H1 (cell line): ENCODE results near the gene PABPN1. TPM values are rescaled to one million over a fixed set of nuclear protein-coding genes. Genes with fewer than 3 reads are reported as not detected.

Experiments
- CTCF ChIA-PET: fragments of 300-600 bp; sonication (Branson Sonifier 250); formaldehyde crosslinking; loops from one replicate; lab custom pipeline; 2021; ENCODE audit not compliant: partially characterized antibody; lab: Charles Lee
- POLR2A ChIA-PET: fragments of 300-600 bp; sonication (Branson Sonifier 250); formaldehyde crosslinking; loops from one replicate; lab custom pipeline; 2021; ENCODE audit warnings: inconsistent platforms; ENCODE audit not compliant: partially characterized antibody; lab: Charles Lee
- DNase-seq, 2 experiments: peaks; one replicate each; pipeline versions ENCODE4 v3.0.0 to v3.0.0-alpha.2; 2010 to 2022; ENCODE audit warnings: low spot score in 2 of 2, low read depth in 1 of 2, mixed read lengths in 1 of 2
- FAIRE-seq: peaks from 2 replicates; lab custom pipeline; 2011; peaks lifted over from hg19 to GRCh38; lab: Jason Lieb, UNC
- H2AFZ ChIP-seq: 2 replicates; pipeline ENCODE4 v1.8.1; 2012; ENCODE audit warnings: low read length, inconsistent platforms
- H2AK5ac ChIP-seq: 2 replicates; pipeline ENCODE4 v1.6.1; 2013; ENCODE audit warnings: low read depth, low read length
- H2BK120ac ChIP-seq: replicated peaks from 2 replicates; pipeline ENCODE3; 2013; ENCODE audit warnings: low read depth, low read length, inconsistent platforms
- H2BK12ac ChIP-seq: 2 replicates; pipeline ENCODE4 v1.6.1; 2013; ENCODE audit warnings: low read depth, low read length
- H2BK15ac ChIP-seq: 2 replicates; pipeline ENCODE4 v1.6.1; 2013; ENCODE audit warnings: low read length
- H2BK20ac ChIP-seq: 2 replicates; pipeline ENCODE4 v1.6.1; 2013; ENCODE audit warnings: low read length
- H2BK5ac ChIP-seq: 2 replicates; pipeline ENCODE4 v1.6.1; 2013; ENCODE audit warnings: low read depth, low read length
- H3K14ac ChIP-seq: 2 replicates; pipeline ENCODE4 v1.6.1; 2013; ENCODE audit warnings: inconsistent platforms; ENCODE audit not compliant: insufficient read length
- H3K18ac ChIP-seq: 2 replicates; pipeline ENCODE4 v1.6.1; 2013; ENCODE audit warnings: low read length; ENCODE audit errors: extremely low read depth
- H3K23ac ChIP-seq: 2 replicates; pipeline ENCODE4 v1.6.1; 2013; ENCODE audit warnings: inconsistent platforms; ENCODE audit not compliant: insufficient read length
- H3K23me2 ChIP-seq: 2 replicates; pipeline ENCODE4 v1.6.1; 2013; ENCODE audit warnings: low read depth, low read length
- H3K27ac ChIP-seq: 2 replicates; pipeline ENCODE4 v1.6.1; 2011; ENCODE audit warnings: low read depth, low read length, inconsistent platforms
- H3K27me3 ChIP-seq, 4 experiments: replicated peaks in 1 of 4; 1 replicate in 1 of 4; 2 replicates in 3 of 4; pipeline versions ENCODE4 v1.6.1 to v1.8.1; 2011 to 2013; ENCODE audit warnings: low read length in 3 of 4, mild to moderate bottlenecking in 3 of 4, inconsistent platforms in 2 of 4, mixed read lengths in 2 of 4, moderate library complexity in 1 of 4; ENCODE audit not compliant: control insufficient read depth in 3 of 4, insufficient read depth in 3 of 4; ENCODE audit errors: extremely low read depth in 1 of 4
- H3K36me3 ChIP-seq, 4 experiments: 2 replicates each; pipeline versions ENCODE4 v1.6.1 to v1.8.1; 2011 to 2013; ENCODE audit warnings: mild to moderate bottlenecking in 4 of 4, low read length in 3 of 4, moderate library complexity in 2 of 4, control low read depth in 1 of 4, inconsistent platforms in 1 of 4; ENCODE audit not compliant: insufficient read depth in 4 of 4, control insufficient read depth in 2 of 4
- H3K4ac ChIP-seq: replicated peaks from 2 replicates; pipeline ENCODE3; 2013; ENCODE audit warnings: low read length, low read depth, mixed read lengths, inconsistent platforms; ENCODE audit not compliant: insufficient read length
- H3K4me1 ChIP-seq, 4 experiments: replicated peaks in 1 of 4; 1 replicate in 1 of 4; 2 replicates in 3 of 4; pipeline versions ENCODE4 v1.6.1 to v1.8.1; 2011 to 2013; ENCODE audit warnings: low read length in 3 of 4, inconsistent platforms in 2 of 4, mixed read lengths in 1 of 4; ENCODE audit not compliant: insufficient read depth in 4 of 4, control insufficient read depth in 3 of 4
- H3K4me2 ChIP-seq, 2 experiments: 2 replicates each; pipeline versions ENCODE4 v1.6.1 to v1.8.1; 2011 to 2013; ENCODE audit warnings: low read depth in 2 of 2, low read length in 2 of 2, control low read depth in 1 of 2, inconsistent platforms in 1 of 2, mild to moderate bottlenecking in 1 of 2; ENCODE audit not compliant: insufficient read depth in 1 of 2
- H3K4me3 ChIP-seq, 4 experiments: fragments of 200-600, 300-600 bp in 1 of 4; sonication (generic), shearing (Covaris generic), sonication (Bioruptor Twin) in 1 of 4; 2 replicates each; pipeline versions ENCODE4 v1.5.1 to v1.8.1; 2011 to 2016; ENCODE audit warnings: low read length in 4 of 4, low read depth in 3 of 4, control low read depth in 2 of 4, inconsistent platforms in 2 of 4, mild to moderate bottlenecking in 2 of 4, mixed read lengths in 1 of 4, moderate library complexity in 1 of 4; ENCODE audit not compliant: insufficient read depth in 2 of 4; ENCODE audit errors: extremely low read depth in 1 of 4
- H3K56ac ChIP-seq: replicated peaks from 2 replicates; pipeline ENCODE3; 2013; ENCODE audit warnings: low read depth, mild to moderate bottlenecking, mixed read lengths, low read length, inconsistent platforms; ENCODE audit not compliant: insufficient read length
- H3K79me1 ChIP-seq: 2 replicates; pipeline ENCODE4 v1.6.1; 2013; ENCODE audit warnings: low read depth, low read length, control low read depth
- H3K79me2 ChIP-seq, 2 experiments: 2 replicates each; pipeline versions ENCODE4 v1.6.1 to v1.8.1; 2012 to 2013; ENCODE audit warnings: low read length in 2 of 2, mild to moderate bottlenecking in 2 of 2, inconsistent platforms in 1 of 2; ENCODE audit not compliant: insufficient read depth in 2 of 2, control insufficient read depth in 1 of 2
- H3K9ac ChIP-seq, 4 experiments: replicated peaks in 1 of 4; 1 replicate in 1 of 4; 2 replicates in 3 of 4; pipeline versions ENCODE4 v1.6.1 to v1.8.1; 2011 to 2013; ENCODE audit warnings: low read depth in 3 of 4, low read length in 3 of 4, control low read depth in 2 of 4, mild to moderate bottlenecking in 2 of 4, moderate library complexity in 2 of 4, inconsistent platforms in 1 of 4; ENCODE audit errors: extremely low read depth in 1 of 4
- H3K9me3 ChIP-seq, 2 experiments: 2 replicates each; pipeline versions ENCODE4 v1.6.1 to v1.8.1; 2012 to 2013; ENCODE audit warnings: mild to moderate bottlenecking in 2 of 2, moderate library complexity in 2 of 2, control low read depth in 1 of 2, inconsistent platforms in 1 of 2, low read depth in 1 of 2, low read length in 1 of 2, mixed read lengths in 1 of 2; ENCODE audit not compliant: insufficient read depth in 2 of 2
- H4K20me1 ChIP-seq, 2 experiments: replicated peaks in 1 of 2; 2 replicates each; pipeline versions ENCODE3 to v1.8.1; 2011 to 2013; ENCODE audit warnings: inconsistent platforms in 2 of 2, low read length in 2 of 2, mild to moderate bottlenecking in 1 of 2; ENCODE audit not compliant: insufficient read depth in 2 of 2, control insufficient read depth in 1 of 2
- H4K5ac ChIP-seq: 2 replicates; pipeline ENCODE4 v1.6.1; 2013; ENCODE audit warnings: low read length, low read depth, mixed read lengths, inconsistent platforms; ENCODE audit not compliant: insufficient read length
- H4K8ac ChIP-seq: 2 replicates; pipeline ENCODE4 v1.8.0; 2013; ENCODE audit warnings: mild to moderate bottlenecking, moderate library complexity, low read length, inconsistent platforms; ENCODE audit not compliant: insufficient read depth; ENCODE audit errors: extremely low read depth
- H4K91ac ChIP-seq: replicated peaks from 2 replicates; pipeline ENCODE3; 2013; ENCODE audit warnings: low read length, mixed read lengths, inconsistent platforms; ENCODE audit not compliant: insufficient read length
- GABPA ChIP-seq: IDR thresholded peaks from 2 replicates; pipeline ENCODE4 v1.6.1; 2011; ENCODE audit warnings: mild to moderate bottlenecking, low read length, moderate library complexity, borderline replicate concordance; ENCODE audit not compliant: insufficient read depth
- GTF2F1 ChIP-seq: IDR thresholded peaks from 2 replicates; pipeline ENCODE4 v1.6.1; 2012; ENCODE audit warnings: low read depth, low read length, improper control_type of control experiment, borderline replicate concordance
- HDAC2 ChIP-seq, 2 experiments: fragments of 300-600 bp in 1 of 2; sonication (generic) in 1 of 2; IDR thresholded peaks; 2 replicates each; pipeline ENCODE4 v1.6.1; 2011 to 2012; ENCODE audit warnings: low read depth in 2 of 2, low read length in 2 of 2, mild to moderate bottlenecking in 2 of 2, moderate library complexity in 2 of 2, borderline replicate concordance in 1 of 2, inconsistent platforms in 1 of 2
- RXRA ChIP-seq: IDR thresholded peaks from 2 replicates; pipeline ENCODE4 v1.6.1; 2011; ENCODE audit warnings: low read depth, mild to moderate bottlenecking, low read length, moderate library complexity; ENCODE audit not compliant: insufficient read depth
- SP1 ChIP-seq: IDR thresholded peaks from 2 replicates; pipeline ENCODE4 v1.6.1; 2011; ENCODE audit warnings: low read depth, low read length
- TAF7 ChIP-seq: optimal IDR thresholded peaks from 2 replicates; pipeline ENCODE3; 2011; ENCODE audit warnings: low read depth, mild to moderate bottlenecking, inconsistent platforms, low read length, moderate library complexity, borderline replicate concordance
- WGBS, 2 experiments: shearing (Covaris generic) in 1 of 2; methylation state at CpG; one replicate each; pipeline versions ENCODE4 v1.1.6 to v1.1.7; 2013 to 2015; ENCODE audit warnings: low lambda C conversion rate in 2 of 2, mixed read lengths in 2 of 2, inconsistent platforms in 1 of 2, low coverage in 1 of 2, missing lambda C conversion rate in 1 of 2; ENCODE audit not compliant: insufficient replicate concordance in 2 of 2, insufficient coverage in 1 of 2, insufficient read length in 1 of 2; ENCODE audit errors: extremely low coverage in 1 of 2, missing lambda C conversion rate in 1 of 2; 5-methylcytosine and 5-hydroxymethylcytosine counted together
- polyA plus RNA-seq, 7 experiments: library from polyadenylated mRNA; depleted of rRNA in 3 of 7; stranded (reverse) in 5 of 7; unstranded in 2 of 7; fragments of >200 nt in 5 of 7; fragments of 200-250 nt in 2 of 7; gene quantifications; 1 replicate in 5 of 7; 2 replicates in 1 of 7; 4 replicates in 1 of 7; pipeline versions ENCODE4 v1.2.1 to v1.2.3, GENCODE V29; 2011 to 2013; ENCODE audit warnings: missing spikeins in 2 of 7, mixed read lengths in 2 of 7
- total RNA-seq: library from RNA; stranded (reverse); fragmentation: NEBNext Ultra II Directional; extraction: Animal tissue kit (Norgen Biotek cat#: 25700); gene quantifications from 2 replicates; pipeline ENCODE4 v1.2.1, GENCODE V29; 2021

PABPN1 gene
- total and polyA plus RNA-seq, 2 of the 8 experiments (the other 6 are each of a cell fraction or from before 2014, with no cell fraction given), result 300 to 331 TPM

DNA sequence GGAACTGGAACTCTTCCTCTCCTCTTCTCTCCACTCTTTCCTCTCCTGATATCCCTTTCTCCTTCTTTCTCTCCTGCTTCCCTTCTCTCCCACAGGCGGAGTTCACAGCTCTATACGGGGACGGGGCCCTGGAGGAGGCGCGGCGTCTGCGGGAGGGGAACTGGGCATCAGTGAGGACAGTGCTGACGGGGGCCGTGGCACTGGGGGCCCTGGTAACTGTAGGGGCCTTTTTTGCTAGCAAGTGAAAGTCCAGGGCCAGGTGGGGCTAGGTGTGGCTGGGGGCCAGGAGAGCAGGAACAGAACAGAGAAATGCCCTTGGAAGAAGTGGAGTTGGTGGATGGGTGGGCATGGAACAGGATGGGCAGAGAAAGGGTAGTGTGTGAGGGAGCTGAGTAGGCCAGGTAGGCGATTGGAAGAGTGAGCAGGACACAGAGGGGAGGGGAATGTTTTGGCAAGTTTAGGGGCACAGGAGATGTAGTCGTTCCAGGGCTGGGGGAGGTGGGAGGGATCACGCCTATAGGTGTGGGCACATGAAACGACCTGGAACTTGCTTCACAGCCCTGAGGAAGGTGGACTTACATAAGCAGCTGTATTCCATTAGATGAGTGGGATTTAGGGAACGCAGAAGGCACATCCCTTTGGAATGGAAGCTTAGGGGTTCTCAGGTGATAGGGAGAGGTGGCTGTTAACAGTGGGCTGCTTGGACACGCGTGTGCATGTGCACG, 12.4 kb upstream of the PABPN1 start:
- peaks cover 5% of the 10 kb centered on the region; the same call in 1 of the 2 replicates for H3K23me2 ChIP-seq
- no peak overlapping the region for H2BK12ac ChIP-seq
- CTCF ChIA-PET, result interaction anchor here (1.5 to 4.5 kb wide), 4 partner anchors 13 to 71 kb away, joined by 3 to 26 read pairs (median 14); partner anchors contain the start of genes CMTM5 and PABPN1
- H4K20me1 ChIP-seq, result peaks cover 0 to 5% of the 10 kb centered on the region in 2 experiments
- H2AK5ac ChIP-seq, result no peak overlapping the region
- H4K8ac ChIP-seq, result no peak overlapping the region; the same call in 1 of the 2 replicates
- H2BK15ac ChIP-seq, result no peak overlapping the region
- no peak overlapping the region for H2BK120ac ChIP-seq
- H3K18ac ChIP-seq, result no peak overlapping the region
- H2BK20ac ChIP-seq, result no peak overlapping the region
- no peak overlapping the region for H3K14ac ChIP-seq
- H3K9me3 ChIP-seq, result no peaks in the 10 kb centered on the region
- no peak overlapping the region for H3K23ac ChIP-seq
- H2BK5ac ChIP-seq, result no peak overlapping the region
- no peak overlapping the region for H3K56ac ChIP-seq
- no peak overlapping the region for H3K4me2 ChIP-seq
- H4K5ac ChIP-seq, result no peak overlapping the region
- no peak overlapping the region for H3K4me3 ChIP-seq
- peaks cover 0 to 6% (median under 1%) of the 10 kb centered on the region in 4 experiments; a peak in 3 of 7 replicates for H3K27me3 ChIP-seq
- no peak for DNase-seq
- H3K4ac ChIP-seq, result no peak overlapping the region
- H3K79me1 ChIP-seq, result peaks cover 2% of the 10 kb centered on the region; the same call in 1 of the 2 replicates
- peaks cover 0 to 5% (median 1%) of the 10 kb centered on the region in 4 experiments; a peak in 4 of 8 replicates for H3K36me3 ChIP-seq
- H3K9ac ChIP-seq, result no peak overlapping the region
- peaks cover 0 to 2% of the 10 kb centered on the region in 2 experiments; a peak in 1 of 4 replicates for H3K79me2 ChIP-seq
- WGBS, 2 experiments, result 92% methylated on average over 15 of the region's 17 CpGs; no CpG with 5 or more reads in 1 of the 2 experiments
- H3K27ac ChIP-seq, result no peak overlapping the region
- H2AFZ ChIP-seq, result no peak overlapping the region
- H4K91ac ChIP-seq, result no peak overlapping the region
- FAIRE-seq, result no peak
- no peaks in the 10 kb centered on the region; a peak in 1 of 7 replicates for H3K4me1 ChIP-seq
- POLR2A ChIA-PET, result interaction anchor here (1.0 to 4.8 kb wide), 4 partner anchors 9 to 71 kb away, joined by 3 to 48 read pairs (median 4); partner anchors contain the start of genes PABPN1 and RNF212B
- TF ChIP-seq SP1 (no peak), GTF2F1 (no peak), GABPA (no peak), RXRA (no peak), TAF7 (no peak), HDAC2 (IDR thresholded peaks at IDR 0.05; ENCODE audit: borderline replicate concordance in 1 of 2, low read depth in 2 of 2, low read length in 2 of 2) (no peak)
